Neural cell (in vitro differentiated cells): ENCODE measurements around the gene POC5. TPM values are rescaled to one million over a fixed set of nuclear protein-coding genes. Genes with fewer than 3 reads are reported as not detected.

Experiments
- H2AFZ ChIP-seq: fragments of 200-600, 300-800 bp; sonication (generic), shearing (Covaris generic); 2 replicates; pipeline ENCODE4 v1.6.0; 2014; ENCODE audit warnings: low read depth, mild to moderate bottlenecking, antibody characterized with exemption, low read length, moderate library complexity
- H3F3A ChIP-seq: fragments of 200-600 bp; shearing (Covaris generic); 2 replicates; pipeline ENCODE4 v1.6.1; 2016; ENCODE audit warnings: mild to moderate bottlenecking, moderate library complexity, mixed read lengths, antibody characterized with exemption, low read length; ENCODE audit not compliant: insufficient read depth, poor library complexity, severe bottlenecking
- H3K27ac ChIP-seq: fragments of 200-600, 300-800 bp; sonication (generic), shearing (Covaris generic); 2 replicates; pipeline ENCODE4 v1.5.1; 2014; ENCODE audit warnings: mild to moderate bottlenecking, low read length, moderate library complexity
- H3K27me3 ChIP-seq: fragments of 300-800, 200-600 bp; sonication (generic), shearing (Covaris generic); 2 replicates; pipeline ENCODE4 v1.6.0; 2014; ENCODE audit warnings: mild to moderate bottlenecking, low read depth, low read length, moderate library complexity; ENCODE audit not compliant: insufficient read depth
- H3K36me3 ChIP-seq: fragments of 300-800, 200-600 bp; sonication (generic), shearing (Covaris generic); 2 replicates; pipeline ENCODE4 v1.5.1; 2014; ENCODE audit warnings: mild to moderate bottlenecking, antibody characterized with exemption, low read length, moderate library complexity; ENCODE audit not compliant: insufficient read depth
- H3K4me2 ChIP-seq: fragments of 300-800, 200-600 bp; sonication (generic), shearing (Covaris generic); 2 replicates; pipeline ENCODE4 v1.6.0; 2014; ENCODE audit warnings: mild to moderate bottlenecking, low read length
- H3K4me3 ChIP-seq: fragments of 300-800, 200-600 bp; sonication (generic), shearing (Covaris generic); 2 replicates; pipeline ENCODE4 v1.5.1; 2014; ENCODE audit warnings: mild to moderate bottlenecking, low read length, moderate library complexity
- H3K79me2 ChIP-seq: fragments of 200-600 bp; shearing (Covaris generic); replicated peaks from 2 replicates; pipeline ENCODE4 v1.6.0; 2014; ENCODE audit warnings: mild to moderate bottlenecking, low read length, moderate library complexity; ENCODE audit not compliant: insufficient read depth
- H3K9ac ChIP-seq: fragments of 300-800, 200-600 bp; sonication (generic), shearing (Covaris generic); 2 replicates; pipeline ENCODE4 v1.6.1; 2016; ENCODE audit warnings: mild to moderate bottlenecking, low read length, mixed read lengths
- H3K9me2 ChIP-seq: fragments of 200-600 bp; shearing (Covaris generic); 2 replicates; pipeline ENCODE4 v1.6.1; 2016; ENCODE audit warnings: mild to moderate bottlenecking, low read length, mixed read lengths; ENCODE audit not compliant: insufficient read depth
- H3K9me3 ChIP-seq: fragments of 200-600, 300-800 bp; sonication (generic), shearing (Covaris generic); 2 replicates; pipeline ENCODE4 v1.6.1; 2016; ENCODE audit warnings: mild to moderate bottlenecking, mixed run types, low read length, moderate library complexity, mixed read lengths
- H4K20me1 ChIP-seq: fragments of 200-600 bp; shearing (Covaris generic); 2 replicates; pipeline ENCODE4 v1.6.1; 2016; ENCODE audit warnings: mild to moderate bottlenecking, mixed run types; ENCODE audit not compliant: insufficient read depth
- EP300 ChIP-seq: fragments of 450-650 bp; conservative IDR thresholded peaks from 2 replicates; pipeline ENCODE4 v1.6.1; 2014; ENCODE audit warnings: antibody characterized with exemption, mild to moderate bottlenecking, moderate library complexity; ENCODE audit not compliant: poor library complexity, severe bottlenecking
- EZH2 ChIP-seq: fragments of 200-600, 300-800 bp; shearing (Covaris generic), sonication (generic); IDR thresholded peaks from 2 replicates; pipeline ENCODE4 v1.6.1; 2014; ENCODE audit warnings: antibody characterized with exemption, low read length, borderline replicate concordance, mild to moderate bottlenecking; ENCODE audit not compliant: insufficient read depth, poor library complexity, severe bottlenecking
- MXI1 ChIP-seq: fragments of 450-650 bp; conservative IDR thresholded peaks from 2 replicates; pipeline ENCODE4 v1.6.1; 2014; ENCODE audit warnings: antibody characterized with exemption, mild to moderate bottlenecking; ENCODE audit not compliant: poor library complexity, severe bottlenecking
- POLR2AphosphoS5 ChIP-seq: IDR thresholded peaks from 2 replicates; pipeline ENCODE4 v1.6.1; 2012
- RAD21 ChIP-seq: fragments of 450-650 bp; conservative IDR thresholded peaks from 2 replicates; pipeline ENCODE4 v1.6.1; 2014; ENCODE audit warnings: antibody characterized with exemption, mild to moderate bottlenecking, moderate library complexity
- SMC3 ChIP-seq: fragments of 450-650 bp; conservative IDR thresholded peaks from 2 replicates; pipeline ENCODE4 v1.6.1; 2014; ENCODE audit warnings: antibody characterized with exemption, mild to moderate bottlenecking, moderate library complexity; ENCODE audit not compliant: poor library complexity
- TAF1 ChIP-seq: IDR thresholded peaks from 2 replicates; pipeline ENCODE4 v1.6.1; 2012; ENCODE audit warnings: low read depth
- polyA plus RNA-seq: library from polyadenylated mRNA; depleted of rRNA; stranded (reverse); fragments of >200 nt; gene quantifications from 2 replicates; pipeline ENCODE4 v1.2.3, GENCODE V29; 2014
- TF ChIP-seq, protein P1 (sequence below): IDR thresholded peaks from 2 replicates; pipeline ENCODE4 v1.6.1; 2012; ENCODE audit warnings: borderline replicate concordance
- TF ChIP-seq, protein P2 (sequence below): fragments of 450-650 bp; IDR thresholded peaks from 2 replicates; pipeline ENCODE4 v1.5.1; 2014; ENCODE audit warnings: antibody characterized with exemption, mild to moderate bottlenecking, moderate library complexity; ENCODE audit not compliant: poor library complexity, severe bottlenecking

Gene POC5
- polyA plus RNA-seq, 1 donor from 2014 or later, result 36.1 TPM

DNA sequence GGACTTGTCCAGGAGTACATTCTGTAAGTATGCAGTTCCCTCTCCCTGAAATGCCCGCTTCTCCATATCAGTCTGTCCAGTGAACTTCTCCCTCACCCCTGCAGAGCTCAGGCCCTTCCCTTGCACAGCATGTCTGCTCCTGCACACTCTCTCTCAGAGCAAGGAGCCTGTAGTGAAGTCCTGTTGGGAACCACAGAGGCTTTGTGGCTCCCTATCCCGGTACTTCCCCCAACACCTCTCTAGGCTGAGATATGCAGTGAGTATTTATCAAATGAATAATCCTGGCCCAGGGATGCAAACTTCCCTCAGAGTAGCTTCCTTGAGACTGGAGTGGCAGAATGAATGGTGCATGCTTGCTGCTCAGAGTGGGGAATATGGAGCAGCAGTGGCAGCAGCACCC, 48.8 kb downstream of the POC5 start:
- Histone ChIP-seq H4K20me1 (no peaks in the 10 kb centered on the region), H3K4me3 (no peak overlapping the region), H3K27me3 (no peaks in the 10 kb centered on the region), H2AFZ (no peak overlapping the region), H3K36me3 (no peaks in the 10 kb centered on the region), H3K9me3 (no peaks in the 10 kb centered on the region), H3K27ac (no peak overlapping the region), H3K9ac (no peak overlapping the region), H3K79me2 (no peaks in the 10 kb centered on the region), H3K9me2 (no peaks in the 10 kb centered on the region), H3F3A (no peaks in the 10 kb centered on the region), H3K4me2 (no peak overlapping the region)
- TF ChIP-seq, protein P1, sequence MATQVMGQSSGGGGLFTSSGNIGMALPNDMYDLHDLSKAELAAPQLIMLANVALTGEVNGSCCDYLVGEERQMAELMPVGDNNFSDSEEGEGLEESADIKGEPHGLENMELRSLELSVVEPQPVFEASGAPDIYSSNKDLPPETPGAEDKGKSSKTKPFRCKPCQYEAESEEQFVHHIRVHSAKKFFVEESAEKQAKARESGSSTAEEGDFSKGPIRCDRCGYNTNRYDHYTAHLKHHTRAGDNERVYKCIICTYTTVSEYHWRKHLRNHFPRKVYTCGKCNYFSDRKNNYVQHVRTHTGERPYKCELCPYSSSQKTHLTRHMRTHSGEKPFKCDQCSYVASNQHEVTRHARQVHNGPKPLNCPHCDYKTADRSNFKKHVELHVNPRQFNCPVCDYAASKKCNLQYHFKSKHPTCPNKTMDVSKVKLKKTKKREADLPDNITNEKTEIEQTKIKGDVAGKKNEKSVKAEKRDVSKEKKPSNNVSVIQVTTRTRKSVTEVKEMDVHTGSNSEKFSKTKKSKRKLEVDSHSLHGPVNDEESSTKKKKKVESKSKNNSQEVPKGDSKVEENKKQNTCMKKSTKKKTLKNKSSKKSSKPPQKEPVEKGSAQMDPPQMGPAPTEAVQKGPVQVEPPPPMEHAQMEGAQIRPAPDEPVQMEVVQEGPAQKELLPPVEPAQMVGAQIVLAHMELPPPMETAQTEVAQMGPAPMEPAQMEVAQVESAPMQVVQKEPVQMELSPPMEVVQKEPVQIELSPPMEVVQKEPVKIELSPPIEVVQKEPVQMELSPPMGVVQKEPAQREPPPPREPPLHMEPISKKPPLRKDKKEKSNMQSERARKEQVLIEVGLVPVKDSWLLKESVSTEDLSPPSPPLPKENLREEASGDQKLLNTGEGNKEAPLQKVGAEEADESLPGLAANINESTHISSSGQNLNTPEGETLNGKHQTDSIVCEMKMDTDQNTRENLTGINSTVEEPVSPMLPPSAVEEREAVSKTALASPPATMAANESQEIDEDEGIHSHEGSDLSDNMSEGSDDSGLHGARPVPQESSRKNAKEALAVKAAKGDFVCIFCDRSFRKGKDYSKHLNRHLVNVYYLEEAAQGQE, result no peak

DNA sequence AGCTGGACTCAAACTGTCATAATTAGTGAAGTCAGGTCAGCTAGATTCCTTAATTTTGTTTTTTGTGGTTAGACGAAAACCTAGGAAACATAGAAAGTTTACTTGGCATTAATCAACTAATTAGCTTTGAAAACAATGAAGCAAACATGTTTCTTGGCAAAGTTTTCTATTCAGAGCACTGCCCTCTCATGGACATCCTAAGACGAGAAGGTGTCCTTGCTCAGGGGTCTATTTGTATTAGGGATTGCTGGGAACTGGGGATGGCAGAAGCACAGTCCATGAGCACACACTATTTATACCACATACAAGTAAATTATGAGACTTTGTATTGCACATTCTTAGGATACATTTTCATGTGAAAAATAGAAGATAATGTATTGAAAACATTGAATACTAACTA, 49.7 kb downstream of the POC5 start:
- H3K79me2 ChIP-seq, result no peaks in the 10 kb centered on the region
- H3K4me3 ChIP-seq, result no peak overlapping the region
- H3K27me3 ChIP-seq, result no peaks in the 10 kb centered on the region
- H3K36me3 ChIP-seq, result no peaks in the 10 kb centered on the region
- H3K4me2 ChIP-seq, result no peak overlapping the region
- no peaks in the 10 kb centered on the region for H3K9me2 ChIP-seq
- TF ChIP-seq, protein P2, sequence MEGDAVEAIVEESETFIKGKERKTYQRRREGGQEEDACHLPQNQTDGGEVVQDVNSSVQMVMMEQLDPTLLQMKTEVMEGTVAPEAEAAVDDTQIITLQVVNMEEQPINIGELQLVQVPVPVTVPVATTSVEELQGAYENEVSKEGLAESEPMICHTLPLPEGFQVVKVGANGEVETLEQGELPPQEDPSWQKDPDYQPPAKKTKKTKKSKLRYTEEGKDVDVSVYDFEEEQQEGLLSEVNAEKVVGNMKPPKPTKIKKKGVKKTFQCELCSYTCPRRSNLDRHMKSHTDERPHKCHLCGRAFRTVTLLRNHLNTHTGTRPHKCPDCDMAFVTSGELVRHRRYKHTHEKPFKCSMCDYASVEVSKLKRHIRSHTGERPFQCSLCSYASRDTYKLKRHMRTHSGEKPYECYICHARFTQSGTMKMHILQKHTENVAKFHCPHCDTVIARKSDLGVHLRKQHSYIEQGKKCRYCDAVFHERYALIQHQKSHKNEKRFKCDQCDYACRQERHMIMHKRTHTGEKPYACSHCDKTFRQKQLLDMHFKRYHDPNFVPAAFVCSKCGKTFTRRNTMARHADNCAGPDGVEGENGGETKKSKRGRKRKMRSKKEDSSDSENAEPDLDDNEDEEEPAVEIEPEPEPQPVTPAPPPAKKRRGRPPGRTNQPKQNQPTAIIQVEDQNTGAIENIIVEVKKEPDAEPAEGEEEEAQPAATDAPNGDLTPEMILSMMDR, result no peak
- TF ChIP-seq MXI1, result no peak
- TF ChIP-seq RAD21, result no peak
- no peak overlapping the region for H2AFZ ChIP-seq
- no peaks in the 10 kb centered on the region for H3F3A ChIP-seq
- H3K9ac ChIP-seq, result no peak overlapping the region
- no peak overlapping the region for H3K27ac ChIP-seq
- no peaks in the 10 kb centered on the region for H4K20me1 ChIP-seq
- H3K9me3 ChIP-seq, result no peaks in the 10 kb centered on the region

DNA sequence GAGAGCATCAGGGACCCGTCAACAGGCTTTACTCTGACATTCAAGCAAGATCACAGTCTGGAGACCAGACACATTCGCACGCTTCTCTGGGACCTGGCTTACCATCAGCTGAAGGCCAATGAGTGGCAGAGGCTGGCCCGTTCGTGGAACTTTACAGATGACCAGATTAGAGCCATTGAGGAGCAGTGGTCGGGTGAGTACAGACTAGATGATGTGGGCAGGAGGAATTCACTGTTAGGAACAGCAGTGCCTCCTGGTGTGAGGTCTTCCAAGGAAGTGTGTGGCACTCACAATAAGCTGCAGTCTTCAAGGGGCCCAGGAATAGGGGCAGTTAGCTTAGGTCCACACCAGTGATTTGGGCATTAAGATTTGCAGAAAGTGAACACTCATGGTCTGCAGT, 50.4 kb downstream of the POC5 start:
- Histone ChIP-seq H3K9ac (no peak overlapping the region), H3K4me2 (no peak overlapping the region), H3K9me2 (no peaks in the 10 kb centered on the region), H3K4me3 (no peak overlapping the region), H4K20me1 (no peaks in the 10 kb centered on the region), H3K36me3 (no peaks in the 10 kb centered on the region), H3K27me3 (no peaks in the 10 kb centered on the region), H3K27ac (no peak overlapping the region), H3K79me2 (no peaks in the 10 kb centered on the region), H2AFZ (no peak overlapping the region), H3K9me3 (no peaks in the 10 kb centered on the region), H3F3A (no peaks in the 10 kb centered on the region)
- no peak for TF ChIP-seq MXI1

DNA sequence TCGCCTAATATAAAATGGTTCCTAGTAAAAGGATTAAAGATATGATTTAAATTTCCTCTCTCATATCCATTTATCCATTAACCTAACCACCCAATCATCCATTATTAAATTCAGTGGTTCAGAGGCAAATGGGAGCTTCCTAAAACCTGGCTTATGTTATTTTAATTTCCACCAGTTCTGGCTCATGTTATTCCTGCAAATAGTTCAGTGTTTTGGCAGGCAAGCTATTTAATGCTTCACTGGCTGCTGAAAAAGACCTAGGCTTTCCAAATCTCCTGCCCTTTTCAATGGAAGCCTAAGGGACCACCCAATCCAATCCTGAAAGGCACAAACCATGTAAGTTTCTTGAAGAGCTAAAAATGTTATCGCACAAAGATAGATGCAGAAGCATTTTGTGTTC, 52.3 kb downstream of the POC5 start:
- H3K27ac ChIP-seq, result no peak overlapping the region
- no peak overlapping the region for H3K4me2 ChIP-seq
- no peaks in the 10 kb centered on the region for H3F3A ChIP-seq
- TF ChIP-seq EP300, result no peak
- TF ChIP-seq, protein P1, result no peak
- TF ChIP-seq POLR2AphosphoS5, result no peak
- no peak for TF ChIP-seq TAF1
- TF ChIP-seq EZH2, result no peak
- TF ChIP-seq SMC3, result no peak

More for the DNA sequence above, 52.3 kb downstream of the POC5 start:
- Histone ChIP-seq H3K79me2 (no peaks in the 10 kb centered on the region), H3K9me2 (no peaks in the 10 kb centered on the region), H3K27me3 (no peaks in the 10 kb centered on the region), H3K9me3 (no peaks in the 10 kb centered on the region), H3K36me3 (no peaks in the 10 kb centered on the region), H3K9ac (no peak overlapping the region), H3K4me3 (no peak overlapping the region), H4K20me1 (no peaks in the 10 kb centered on the region), H2AFZ (no peak overlapping the region)
